ENCODE measurements around the gene TBC1D17.

Gene TBC1D17

DNA sequence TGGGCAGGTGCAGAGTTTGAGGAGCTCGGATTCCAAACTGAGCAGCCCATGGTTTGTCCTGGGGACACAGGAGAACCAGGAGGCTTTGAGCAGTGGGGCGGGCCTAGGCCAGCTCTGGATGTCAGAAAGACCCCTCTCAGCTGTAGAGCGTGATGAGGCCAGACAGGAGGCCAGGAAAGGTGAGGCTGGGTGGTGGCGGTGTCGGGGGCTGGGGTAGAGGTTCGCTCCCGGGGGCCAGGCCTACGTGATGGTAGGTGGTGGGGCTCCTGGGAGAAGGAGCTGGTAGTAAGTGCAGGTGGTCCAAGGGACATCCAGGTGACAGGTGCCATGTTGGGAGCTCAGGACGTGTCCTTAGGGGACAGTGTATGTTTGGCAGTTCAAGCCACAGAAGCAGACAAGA is 40.1 kb upstream of the TBC1D17 start:
- no peaks in the 10 kb centered on the region for H3K27me3 ChIP-seq (ENCODE audit: insufficient read depth, low read length)
- peaks cover 7% of the 10 kb centered on the region; the same call in 1 of the 2 replicates for H3F3A ChIP-seq (ENCODE audit: insufficient read depth, low read length)
- H3K36me3 ChIP-seq (ENCODE audit: insufficient read depth, low read length) = peaks cover 93% of the 10 kb centered on the region
- TF ChIP-seq, protein P1, sequence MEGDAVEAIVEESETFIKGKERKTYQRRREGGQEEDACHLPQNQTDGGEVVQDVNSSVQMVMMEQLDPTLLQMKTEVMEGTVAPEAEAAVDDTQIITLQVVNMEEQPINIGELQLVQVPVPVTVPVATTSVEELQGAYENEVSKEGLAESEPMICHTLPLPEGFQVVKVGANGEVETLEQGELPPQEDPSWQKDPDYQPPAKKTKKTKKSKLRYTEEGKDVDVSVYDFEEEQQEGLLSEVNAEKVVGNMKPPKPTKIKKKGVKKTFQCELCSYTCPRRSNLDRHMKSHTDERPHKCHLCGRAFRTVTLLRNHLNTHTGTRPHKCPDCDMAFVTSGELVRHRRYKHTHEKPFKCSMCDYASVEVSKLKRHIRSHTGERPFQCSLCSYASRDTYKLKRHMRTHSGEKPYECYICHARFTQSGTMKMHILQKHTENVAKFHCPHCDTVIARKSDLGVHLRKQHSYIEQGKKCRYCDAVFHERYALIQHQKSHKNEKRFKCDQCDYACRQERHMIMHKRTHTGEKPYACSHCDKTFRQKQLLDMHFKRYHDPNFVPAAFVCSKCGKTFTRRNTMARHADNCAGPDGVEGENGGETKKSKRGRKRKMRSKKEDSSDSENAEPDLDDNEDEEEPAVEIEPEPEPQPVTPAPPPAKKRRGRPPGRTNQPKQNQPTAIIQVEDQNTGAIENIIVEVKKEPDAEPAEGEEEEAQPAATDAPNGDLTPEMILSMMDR (IDR thresholded peaks at IDR 0.05; ENCODE audit: low read length) = no peak
- no peak for TF ChIP-seq EZH2 (IDR thresholded peaks at IDR 0.05; ENCODE audit: borderline replicate concordance, low read length)
- no peaks in the 10 kb centered on the region for H3K9me3 ChIP-seq (ENCODE audit: low read length)
- H4K20me1 ChIP-seq (ENCODE audit: insufficient read depth, low read length) = no peaks in the 10 kb centered on the region
- H3K4me1 ChIP-seq (ENCODE audit: insufficient read depth, low read length, severe bottlenecking) = peaks cover 7% of the 10 kb centered on the region
- no peaks in the 10 kb centered on the region for H3K79me2 ChIP-seq (ENCODE audit: insufficient read depth, low read length)
- H3K4me3 ChIP-seq (ENCODE audit: low read depth, low read length, poor library complexity, severe bottlenecking) = no peak overlapping the region
- no peak overlapping the region for H3K27ac ChIP-seq (ENCODE audit: low read depth, low read length, poor library complexity, severe bottlenecking)
- no peaks in the 10 kb centered on the region for H3K9me2 ChIP-seq (ENCODE audit: low read depth, low read length)
- H2AFZ ChIP-seq (ENCODE audit: low read length) = no peak overlapping the region
- no peak overlapping the region for H3K9ac ChIP-seq (ENCODE audit: low read length)
- H3K4me2 ChIP-seq (ENCODE audit: low read length) = no peak overlapping the region

DNA sequence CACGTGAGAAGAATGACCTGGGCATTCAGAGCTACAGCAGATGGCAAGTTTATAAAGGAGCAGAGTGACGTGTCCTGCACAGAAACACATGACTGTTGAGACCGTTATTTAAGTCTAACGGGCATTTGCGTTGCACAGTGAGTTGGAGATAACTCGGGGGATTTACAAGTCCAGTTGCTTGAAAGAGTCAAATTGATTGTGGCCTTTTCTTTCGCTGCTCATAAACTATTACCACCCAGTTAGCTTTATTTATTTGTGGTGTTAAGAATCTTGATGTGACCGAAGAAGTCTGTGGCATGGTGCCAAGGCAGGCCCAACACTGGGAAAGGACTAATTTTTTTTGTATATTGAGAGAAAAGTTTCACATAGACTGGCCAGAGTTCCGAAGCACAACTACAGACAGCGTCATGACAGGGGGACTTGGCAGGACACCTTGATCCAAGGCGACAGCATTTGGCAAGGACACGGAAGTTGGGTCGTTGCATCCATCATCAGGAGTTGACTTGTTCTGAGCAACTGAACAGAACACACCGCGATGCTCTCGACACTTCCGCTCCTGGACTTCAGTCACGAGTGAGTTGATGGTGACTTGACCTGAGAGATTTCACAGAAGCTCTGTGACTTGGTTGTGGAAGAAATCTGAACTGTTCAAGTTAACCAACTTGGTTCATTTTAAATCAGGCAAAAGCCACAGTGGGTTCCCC is 38.5 kb upstream of the TBC1D17 start:
- Histone ChIP-seq H3K27ac (ENCODE audit: low read depth, low read length, poor library complexity, severe bottlenecking) (no peak overlapping the region), H3K79me2 (ENCODE audit: insufficient read depth, low read length) (no peaks in the 10 kb centered on the region), H3K9me3 (ENCODE audit: low read length) (no peaks in the 10 kb centered on the region), H3F3A (ENCODE audit: insufficient read depth, low read length) (peaks cover 7% of the 10 kb centered on the region; the same call in 1 of the 2 replicates), H3K4me2 (ENCODE audit: low read length) (no peak overlapping the region), H4K20me1 (ENCODE audit: insufficient read depth, low read length) (no peaks in the 10 kb centered on the region), H3K9me2 (ENCODE audit: low read depth, low read length) (no peaks in the 10 kb centered on the region), H3K36me3 (ENCODE audit: insufficient read depth, low read length) (peaks cover 77% of the 10 kb centered on the region), H3K9ac (ENCODE audit: low read length) (no peak overlapping the region), H3K4me3 (ENCODE audit: low read depth, low read length, poor library complexity, severe bottlenecking) (no peak overlapping the region), H3K27me3 (ENCODE audit: insufficient read depth, low read length) (no peaks in the 10 kb centered on the region), H3K4me1 (ENCODE audit: insufficient read depth, low read length, severe bottlenecking) (peaks cover 23% of the 10 kb centered on the region), H2AFZ (ENCODE audit: low read length) (no peak overlapping the region)
- TF ChIP-seq, protein P1 (IDR thresholded peaks at IDR 0.05; ENCODE audit: low read length) = no peak
- no peak for TF ChIP-seq EZH2 (IDR thresholded peaks at IDR 0.05; ENCODE audit: borderline replicate concordance, low read length)

DNA sequence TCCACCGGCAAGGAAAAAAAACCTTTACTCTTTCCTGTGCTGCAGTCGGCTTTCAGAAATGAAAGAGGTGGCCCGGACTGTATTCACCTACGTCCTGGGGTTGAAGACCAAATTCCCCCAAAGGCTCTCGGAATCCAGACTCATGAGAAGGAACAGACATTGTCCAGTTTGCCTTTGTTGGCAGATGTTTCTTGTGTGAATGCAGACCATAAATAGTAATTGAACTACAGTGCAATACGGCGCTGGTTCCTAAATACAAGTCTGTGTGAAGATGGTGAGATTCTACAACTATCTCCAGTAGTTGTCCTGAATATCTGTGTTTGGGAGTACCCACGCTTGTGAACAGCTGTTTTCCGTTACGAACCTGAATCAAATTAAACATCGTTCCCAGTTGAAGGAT is 37.8 kb upstream of the TBC1D17 start:
- H3K9ac ChIP-seq (ENCODE audit: low read length) = no peak overlapping the region
- H3K9me2 ChIP-seq (ENCODE audit: low read depth, low read length) = no peaks in the 10 kb centered on the region
- H3K79me2 ChIP-seq (ENCODE audit: insufficient read depth, low read length) = no peaks in the 10 kb centered on the region
- peaks cover 70% of the 10 kb centered on the region for H3K36me3 ChIP-seq (ENCODE audit: insufficient read depth, low read length)
- TF ChIP-seq EZH2 (IDR thresholded peaks at IDR 0.05; ENCODE audit: borderline replicate concordance, low read length) = no peak
- TF ChIP-seq, protein P1 (IDR thresholded peaks at IDR 0.05; ENCODE audit: low read length) = no peak
- no peaks in the 10 kb centered on the region for H3K9me3 ChIP-seq (ENCODE audit: low read length)
- H3K4me1 ChIP-seq (ENCODE audit: insufficient read depth, low read length, severe bottlenecking) = peaks cover 30% of the 10 kb centered on the region
- peaks cover 7% of the 10 kb centered on the region; the same call in 1 of the 2 replicates for H3F3A ChIP-seq (ENCODE audit: insufficient read depth, low read length)
- no peak overlapping the region for H3K4me2 ChIP-seq (ENCODE audit: low read length)
- no peaks in the 10 kb centered on the region for H3K27me3 ChIP-seq (ENCODE audit: insufficient read depth, low read length)
- H3K27ac ChIP-seq (ENCODE audit: low read depth, low read length, poor library complexity, severe bottlenecking) = no peak overlapping the region
- H4K20me1 ChIP-seq (ENCODE audit: insufficient read depth, low read length) = no peaks in the 10 kb centered on the region
- H2AFZ ChIP-seq (ENCODE audit: low read length) = no peak overlapping the region
- H3K4me3 ChIP-seq (ENCODE audit: low read depth, low read length, poor library complexity, severe bottlenecking) = no peak overlapping the region
